ENCODE measurements around the gene INPP5A. TPM values are rescaled to one million over a fixed set of nuclear protein-coding genes. Genes with fewer than 3 reads are reported as not detected.

INPP5A gene
- total RNA-seq, 1 donor from 2014 or later = 18.1 TPM

DNA sequence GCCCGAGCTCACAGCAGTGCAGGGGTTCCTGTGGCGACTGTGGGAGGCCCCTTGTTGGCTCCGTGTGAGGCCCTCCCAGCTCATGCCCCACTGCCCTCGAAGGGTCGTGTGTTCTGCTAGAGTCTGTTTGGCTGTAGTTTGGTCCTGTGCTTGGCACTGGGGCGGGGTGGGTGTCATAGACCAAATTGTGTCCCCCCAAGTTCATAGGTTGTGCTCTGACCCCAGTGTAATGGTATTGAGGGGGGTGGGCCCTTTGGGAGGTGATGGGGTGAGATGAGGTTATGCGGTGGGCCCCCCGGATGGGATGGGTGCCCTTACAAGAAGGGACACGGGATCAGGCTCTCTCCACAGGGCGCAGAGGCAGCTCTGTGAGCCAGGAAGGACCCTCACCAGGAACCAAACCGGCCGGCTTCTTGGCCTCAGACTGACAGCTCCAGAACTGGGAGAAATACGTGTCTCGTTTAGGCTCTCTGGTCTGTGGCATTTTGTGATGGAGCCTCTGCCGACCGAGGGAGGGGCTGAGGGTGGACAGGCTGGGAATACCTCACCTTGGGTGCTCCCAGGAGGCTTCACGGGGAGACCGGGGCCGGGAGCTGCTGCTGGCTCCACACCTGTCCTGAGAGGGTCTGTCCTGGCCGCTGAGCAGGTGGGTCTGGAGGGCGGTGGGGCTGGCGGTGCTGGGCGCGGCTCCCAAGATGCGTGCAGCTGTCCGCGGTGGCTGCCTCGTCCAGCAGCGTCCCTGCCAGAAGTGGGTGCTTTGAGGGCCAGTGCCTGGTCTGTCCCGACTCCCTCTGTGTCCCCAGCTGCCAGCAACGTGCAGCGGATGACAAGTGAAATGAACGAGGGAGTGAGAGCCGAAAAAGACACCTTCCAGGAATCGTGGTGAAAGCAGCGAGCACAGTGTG lies 89.4 kb downstream of the INPP5A start:
- no peak for DNase-seq (ENCODE audit: low read depth in 2 of 2)

DNA sequence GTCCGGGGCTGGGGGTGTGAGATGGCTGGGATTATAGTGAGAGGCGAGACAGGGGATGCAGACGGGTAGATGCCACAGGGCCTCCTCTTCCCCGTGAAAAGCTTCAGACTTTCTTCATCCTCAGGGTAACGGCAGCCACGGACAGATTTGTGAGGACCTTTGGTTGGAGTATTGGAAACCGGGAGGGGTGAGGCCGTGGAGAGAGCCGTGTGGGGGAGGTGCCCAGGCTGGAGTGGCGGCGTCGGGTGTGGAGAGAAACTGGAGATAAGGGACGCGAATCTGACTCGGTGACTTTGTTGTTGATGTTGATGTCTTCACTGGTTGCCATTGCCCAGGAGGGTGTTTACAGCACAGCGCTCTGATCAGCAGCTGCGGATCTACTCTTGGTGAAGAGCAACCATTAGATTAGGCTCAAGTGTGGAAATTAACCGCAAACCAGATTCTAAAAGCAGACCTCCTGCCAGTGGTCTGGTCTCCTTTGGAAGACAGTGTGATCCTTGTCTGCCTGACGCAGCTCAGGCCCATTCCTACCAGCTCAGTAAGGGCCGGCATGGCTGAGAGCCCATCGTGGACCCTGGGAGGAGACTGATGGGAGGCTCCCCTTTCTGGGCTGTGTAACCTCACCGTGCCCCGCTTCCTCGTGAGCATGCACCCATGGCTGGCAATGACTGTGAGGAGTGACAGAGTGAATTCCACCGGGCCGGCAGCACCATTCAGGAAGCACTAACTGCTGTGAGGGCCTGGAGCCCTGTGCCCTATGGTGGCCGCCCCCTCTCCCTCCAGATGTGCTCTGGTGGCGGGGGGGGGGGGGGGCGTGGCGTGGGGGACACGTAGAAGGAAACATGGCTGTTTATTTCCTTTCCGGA lies 90.3 kb downstream of the INPP5A start:
- peak; percentile 31 to 48 for DNase-seq (ENCODE audit: low read depth in 2 of 2)

DNA sequence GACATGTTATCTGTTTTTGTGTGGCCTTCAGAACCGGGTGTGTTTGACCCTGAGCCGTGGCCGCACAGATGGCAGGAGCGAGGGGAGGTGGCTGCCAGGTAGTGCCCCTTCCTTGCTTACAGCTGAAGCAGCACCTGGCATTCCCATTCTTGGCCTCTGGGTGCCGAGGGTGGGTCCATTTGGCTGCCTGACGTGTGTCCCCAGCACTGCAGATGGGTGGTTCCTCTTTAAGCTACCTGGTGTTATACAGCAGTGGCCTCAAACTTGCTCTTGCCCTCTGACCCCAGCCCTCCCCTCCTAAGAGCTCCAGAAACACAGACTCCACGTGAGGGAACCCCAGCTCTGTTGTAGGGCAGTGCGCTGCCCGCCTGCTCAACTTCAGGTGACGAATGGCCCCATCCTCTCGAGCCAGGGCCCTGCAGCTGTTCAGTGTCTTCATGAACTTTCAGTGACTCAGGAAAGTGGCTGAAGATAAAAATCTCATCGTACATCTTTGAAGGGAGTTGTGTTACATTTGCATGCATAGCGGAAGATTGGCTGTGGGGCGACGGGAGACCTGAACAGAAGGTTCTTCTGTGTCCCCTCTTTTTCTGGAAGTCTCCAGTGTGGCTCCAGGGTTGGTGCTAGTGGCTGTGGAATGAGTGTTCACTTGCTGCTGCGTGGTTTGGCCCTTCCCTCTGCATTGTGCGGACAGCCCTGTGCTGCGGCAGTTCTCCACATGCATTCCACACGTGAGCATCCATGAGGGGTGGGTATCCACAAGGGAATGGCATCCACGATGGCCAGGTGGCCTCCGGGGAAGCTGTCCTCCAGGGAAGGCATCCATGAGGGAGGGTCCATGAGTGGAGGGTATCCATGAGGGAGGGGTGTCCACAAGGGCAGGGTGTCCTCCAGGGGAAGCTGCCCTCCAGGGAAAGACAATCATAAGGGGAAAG lies 91.6 kb downstream of the INPP5A start:
- no peak for DNase-seq (ENCODE audit: low read depth in 2 of 2)

DNA sequence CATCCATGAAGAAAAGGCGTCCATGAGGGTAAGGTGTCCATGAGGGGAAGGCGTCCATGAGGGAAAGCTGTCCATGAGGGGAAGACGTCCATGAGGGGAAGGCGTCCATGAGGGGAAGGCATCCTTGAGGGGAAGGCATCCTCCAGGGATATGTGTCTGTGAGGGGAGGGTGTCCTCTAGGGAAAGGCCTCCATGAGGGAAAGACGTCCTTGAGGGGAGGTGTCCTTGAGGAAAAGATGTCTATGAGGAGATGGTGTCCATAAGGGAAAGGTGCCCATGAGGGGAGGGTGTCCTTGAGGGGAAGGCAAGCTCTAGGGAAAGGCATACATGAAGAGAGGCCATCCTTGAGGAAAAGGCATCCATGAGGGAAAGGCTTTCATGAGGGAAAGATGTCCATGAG lies 92.6 kb downstream of the INPP5A start:
- no peak for DNase-seq (ENCODE audit: low read depth in 2 of 2)

- no peak for DNase-seq (ENCODE audit: low read depth in 2 of 2)
These were observed 93.2 kb downstream of the INPP5A start for GRCh38 chr10:132630666-132631337.

- no peak for DNase-seq (ENCODE audit: low read depth in 2 of 2)
These were observed 93.8 kb downstream of the INPP5A start for GRCh38 chr10:132631338-132631735.

GRCh38 chr10:132632091-132632561 lies 94.5 kb downstream of the INPP5A start:
- no peak for DNase-seq (ENCODE audit: low read depth in 2 of 2)

- no peak for DNase-seq (ENCODE audit: low read depth in 2 of 2)
These were observed 95.5 kb downstream of the INPP5A start for GRCh38 chr10:132632851-132633684.

DNA sequence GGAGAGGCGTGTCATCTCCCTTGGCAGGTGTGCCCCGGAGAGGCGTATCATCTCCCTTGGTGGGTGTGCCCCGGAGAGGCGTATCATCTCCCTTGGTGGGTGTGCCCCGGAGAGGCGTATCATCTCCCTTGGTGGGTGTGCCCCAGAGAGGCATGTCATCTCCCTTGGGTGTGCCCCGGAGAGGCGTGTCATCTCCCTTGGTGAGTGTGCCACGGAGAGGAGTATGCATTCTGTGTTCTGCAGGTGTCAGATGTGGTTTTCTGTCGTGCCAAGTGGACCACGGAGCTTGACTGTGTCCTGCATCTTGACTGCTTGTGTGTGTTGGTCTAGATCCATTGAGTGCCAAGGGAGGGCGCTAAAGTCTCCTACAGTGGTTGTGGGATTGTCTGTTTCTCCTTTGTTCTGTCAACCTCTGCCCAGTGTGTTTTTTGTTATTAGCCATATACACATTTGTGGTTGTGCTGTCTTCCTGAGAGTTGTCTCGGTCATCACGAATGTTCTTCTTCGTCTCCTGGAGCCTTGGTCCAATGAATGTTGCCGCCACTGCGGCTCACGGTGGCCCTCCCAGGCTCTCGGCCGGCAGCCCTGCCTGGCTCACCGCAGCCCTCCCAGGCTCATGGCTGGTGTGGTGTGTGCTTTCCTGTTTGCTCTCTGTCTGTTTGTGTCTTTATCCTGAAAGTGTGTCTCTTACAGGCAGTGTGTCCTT lies 96.8 kb downstream of the INPP5A start:
- DNase-seq (ENCODE audit: low read depth in 2 of 2) = no peak

DNA sequence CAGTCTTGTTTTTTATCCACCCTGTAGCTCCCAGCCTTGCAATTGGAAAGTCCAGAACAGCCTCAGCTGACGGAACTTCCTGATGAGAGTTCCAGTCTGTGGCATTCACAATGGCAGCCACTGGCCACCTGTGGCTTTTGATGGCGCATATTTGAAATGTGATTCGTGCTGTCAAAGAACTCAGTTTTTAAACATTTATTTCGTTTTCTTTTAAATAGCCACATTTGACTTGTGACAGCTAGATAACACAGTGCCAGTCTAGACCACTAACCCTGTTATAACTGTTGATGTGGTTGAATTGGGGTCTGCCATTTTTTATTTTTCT lies 97.3 kb downstream of the INPP5A start:
- DNase-seq (ENCODE audit: low read depth in 2 of 2) = no peak

- DNase-seq (ENCODE audit: low read depth in 2 of 2) = no peak
These were observed 98.8 kb downstream of the INPP5A start for GRCh38 chr10:132636358-132636757.

- peak; percentile 67 to 81 for DNase-seq (ENCODE audit: low read depth in 2 of 2)
These were observed 100.0 kb downstream of the INPP5A start for GRCh38 chr10:132637477-132638129.

DNA sequence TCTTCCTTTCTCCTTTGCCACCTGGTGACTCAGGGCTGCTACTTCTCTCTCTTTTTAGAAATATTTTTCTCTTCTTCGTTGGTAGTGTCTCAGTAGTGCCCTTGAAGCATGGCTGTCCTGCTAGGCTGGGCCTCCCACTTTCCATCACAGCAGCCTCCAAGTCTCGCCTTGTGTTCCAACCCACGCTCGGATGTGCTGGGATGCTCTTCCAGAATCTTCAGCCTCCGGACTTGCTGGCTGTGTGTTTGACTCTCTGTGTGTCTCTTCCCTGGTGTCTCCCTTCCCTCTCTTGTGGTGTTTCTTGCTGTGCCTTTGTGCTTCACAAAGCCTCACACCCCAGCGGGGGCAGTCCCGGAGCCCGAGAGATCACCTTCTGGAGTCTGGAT lies 100.5 kb downstream of the INPP5A start:
- no peak for DNase-seq (ENCODE audit: low read depth in 2 of 2)

- DNase-seq (ENCODE audit: low read depth in 2 of 2) = no peak
These were observed 101.9 kb downstream of the INPP5A start for GRCh38 chr10:132639470-132639869.

DNA sequence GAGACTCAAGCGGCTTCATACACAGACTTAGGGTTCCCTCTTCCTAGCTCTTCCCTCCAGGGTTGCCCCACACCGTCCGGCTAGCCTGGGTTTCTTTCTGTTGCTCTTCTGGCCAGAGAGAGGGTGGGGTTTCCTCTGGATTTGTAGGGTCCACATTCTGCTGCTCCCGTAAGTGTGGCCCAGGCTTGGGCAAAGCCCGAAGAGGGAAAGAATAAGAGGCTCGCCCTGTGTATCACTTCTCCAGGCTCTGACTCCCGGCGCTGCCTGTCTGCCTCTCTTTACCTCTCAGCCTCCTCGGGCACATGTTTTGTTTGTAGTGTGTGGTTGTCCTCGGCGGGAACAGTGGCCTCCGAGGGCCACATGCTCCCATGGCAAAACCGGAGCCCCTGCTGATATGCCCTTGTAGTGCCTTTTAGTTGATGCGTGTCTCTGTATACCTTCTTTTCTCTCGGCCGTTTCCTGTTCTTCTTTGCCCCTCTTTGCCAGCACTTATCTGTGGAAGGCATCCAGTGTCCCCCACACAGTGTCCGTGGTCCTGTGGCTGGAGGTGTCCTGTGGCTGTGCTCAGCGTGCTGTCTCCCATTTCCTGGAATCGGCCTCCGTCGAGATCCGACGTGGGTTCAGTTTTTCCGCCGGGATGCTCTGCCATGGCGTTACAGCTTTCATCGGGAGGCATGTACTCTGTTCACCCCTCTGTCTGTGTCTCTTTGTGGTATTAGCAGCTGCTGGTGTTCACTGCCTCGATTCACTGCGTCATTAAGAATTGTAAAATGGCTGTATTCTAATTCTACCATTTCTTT lies 102.9 kb downstream of the INPP5A start:
- no peak for DNase-seq (ENCODE audit: low read depth in 2 of 2)

DNA sequence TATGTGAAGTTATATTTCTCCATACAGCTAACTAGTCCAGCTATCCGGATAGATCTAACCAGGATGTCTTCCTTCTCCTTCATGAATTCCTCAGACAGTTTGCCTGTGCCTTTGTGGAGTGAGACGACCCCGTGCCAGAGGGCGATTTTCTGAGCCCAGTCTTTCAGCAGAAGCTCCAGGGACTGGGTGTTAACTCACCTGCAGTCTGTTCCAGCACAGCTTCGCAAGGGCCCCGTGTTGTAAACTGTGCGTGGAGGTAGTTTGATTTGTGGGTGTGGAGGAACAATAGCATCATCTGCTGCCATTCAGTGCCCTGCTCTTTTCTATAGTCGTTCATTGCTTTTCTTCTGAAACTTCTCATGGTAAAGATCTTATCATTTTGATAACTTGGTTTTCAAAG lies 103.8 kb downstream of the INPP5A start:
- DNase-seq (ENCODE audit: low read depth in 2 of 2) = no peak

DNA sequence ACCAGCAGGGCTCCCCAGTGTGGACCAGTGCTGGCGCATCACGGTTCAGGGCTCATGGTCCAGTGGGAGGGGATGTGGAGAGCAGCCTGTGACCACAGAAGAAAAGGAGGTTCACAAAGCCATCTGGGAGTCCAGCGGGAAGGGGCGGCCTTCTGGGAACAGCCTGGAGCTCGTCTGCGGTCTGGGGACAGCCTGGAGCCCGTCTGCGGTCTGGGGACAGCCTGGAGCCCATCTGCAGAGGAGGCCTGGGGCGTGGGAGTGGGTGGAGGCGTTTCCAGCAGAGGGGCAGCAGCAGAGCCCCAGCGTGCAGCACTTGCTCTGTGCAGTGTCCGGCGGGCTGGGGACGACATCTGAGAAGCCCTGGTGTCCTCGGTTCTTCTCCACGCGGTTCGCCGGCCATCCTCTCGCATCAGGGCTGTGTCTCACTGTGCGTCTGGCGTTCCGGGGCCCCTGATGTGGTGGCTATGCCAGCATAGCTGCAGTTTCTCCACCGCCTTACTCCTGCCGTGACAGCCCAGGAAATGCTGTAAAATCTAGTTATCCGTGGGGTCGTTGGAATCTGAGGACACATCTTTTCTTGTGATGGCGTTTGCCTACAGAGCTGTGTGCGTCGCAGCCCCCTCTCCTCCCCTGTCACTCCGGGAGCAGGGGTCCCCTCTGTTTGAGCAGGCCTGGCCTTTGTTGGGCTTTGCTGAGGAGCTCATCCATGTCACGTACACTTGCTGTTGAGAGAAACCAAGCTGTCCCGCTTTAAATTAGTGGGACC lies 104.6 kb downstream of the INPP5A start:
- no peak for DNase-seq (ENCODE audit: low read depth in 2 of 2)

Measured in lung microvascular endothelial cell (primary cell).